ENCODE measurements around the gene ACADS. TPM values are rescaled to one million over a fixed set of nuclear protein-coding genes. Genes with fewer than 3 reads are reported as not detected.
A peak's percentile ranks its signal among the peaks of the same experiment; 100 is the strongest.

ACADS gene
- total and polyA plus RNA-seq, 2 of the 8 experiments (the other 6 are each of a cell fraction or from before 2014, with no cell fraction given), result 4.9 to 7.5 TPM

DNA sequence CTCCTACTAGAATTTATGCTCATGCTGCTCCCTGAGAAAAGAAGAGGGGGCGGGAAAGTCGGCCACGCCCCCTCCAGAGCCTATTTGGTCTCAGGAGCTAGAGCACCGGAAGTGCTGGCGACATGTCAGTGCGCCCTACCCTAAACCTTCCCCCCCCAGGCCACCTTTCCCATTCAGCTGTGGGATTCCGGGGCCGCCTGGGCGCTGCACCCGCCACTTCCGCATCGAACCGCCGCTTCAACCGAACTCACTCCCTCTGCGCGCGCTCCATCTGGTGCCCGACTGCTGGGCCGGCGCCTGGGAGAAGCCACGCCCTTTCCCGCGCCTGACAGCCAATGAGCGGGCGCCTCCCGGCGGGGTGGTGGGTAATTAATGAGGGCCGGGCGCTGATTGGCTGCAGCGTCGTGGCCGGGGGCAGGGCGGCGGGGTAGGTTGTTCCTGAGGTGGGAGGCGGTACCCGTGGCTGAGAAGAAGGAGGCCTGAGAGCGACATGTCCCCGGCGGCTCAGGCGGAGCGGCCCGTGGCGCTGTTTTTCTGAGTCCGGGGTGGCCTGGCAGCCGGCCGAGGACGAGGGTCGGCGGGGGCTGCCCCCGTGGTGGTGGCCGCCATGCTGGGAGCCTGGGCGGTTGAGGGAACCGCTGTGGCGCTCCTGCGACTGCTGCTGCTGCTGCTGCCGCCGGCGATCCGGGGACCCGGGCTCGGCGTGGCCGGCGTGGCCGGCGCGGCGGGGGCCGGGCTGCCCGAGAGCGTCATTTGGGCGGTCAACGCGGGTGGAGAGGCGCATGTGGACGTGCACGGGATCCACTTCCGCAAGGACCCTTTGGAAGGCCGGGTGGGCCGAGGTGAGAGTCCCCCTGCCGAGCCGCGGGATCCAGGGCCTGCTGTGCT lies 38.7 kb upstream of the ACADS start, which contains the start of gene MLEC (continued):
- TF ChIP-seq NRF1 (IDR thresholded peaks at IDR 0.05; ENCODE audit: low read depth, low read length) (no peak), JUND (IDR thresholded peaks at IDR 0.05; ENCODE audit: low read length) (0 out of 2 replicates have a peak, but pooled peaks have one; percentile 7), KDM5A (IDR thresholded peaks at IDR 0.05; ENCODE audit: low read length) (no peak; the same call in 1 of the 2 replicates), CEBPB (IDR thresholded peaks at IDR 0.05; ENCODE audit: low read depth, low read length) (no peak), POU5F1 (IDR thresholded peaks at IDR 0.05; ENCODE audit: low read depth, low read length) (no peak), CHD1 (IDR thresholded peaks at IDR 0.05; ENCODE audit: low read depth, low read length) (no peak), CBX5 (IDR thresholded peaks at IDR 0.05; ENCODE audit: low read depth, low read length) (no peak), SIRT6 (IDR thresholded peaks at IDR 0.05; ENCODE audit: low read length) (no peak), POLR2A (IDR thresholded peaks at IDR 0.05; ENCODE audit: control extremely low read depth in 1 of 2, low read depth in 2 of 2, low read length in 2 of 2) (peak; percentile 11 to 55; a peak in 1 of 3 replicates), GABPA (IDR thresholded peaks at IDR 0.05; ENCODE audit: borderline replicate concordance, insufficient read depth, low read length) (peak; percentile 93), BCL11A (IDR thresholded peaks at IDR 0.05; ENCODE audit: low read depth in 2 of 2, low read length in 2 of 2) (no peak), JUN (IDR thresholded peaks at IDR 0.05; ENCODE audit: low read depth, low read length) (0 out of 2 replicates have a peak, but pooled peaks have one; percentile 59), SAP30 (IDR thresholded peaks at IDR 0.05; ENCODE audit: insufficient read depth, insufficient replicate concordance, low read length) (no peak), MAFK (IDR thresholded peaks at IDR 0.05; ENCODE audit: low read depth, low read length) (no peak), BACH1 (IDR thresholded peaks at IDR 0.05; ENCODE audit: low read length) (no peak), FOSL1 (IDR thresholded peaks at IDR 0.05; ENCODE audit: insufficient read depth, low read depth, low read length) (no peak), TEAD4 (IDR thresholded peaks at IDR 0.05; ENCODE audit: low read depth, low read length) (peak; percentile 49; the same call in 1 of the 2 replicates), SIN3A (conservative IDR thresholded peaks at IDR 0.05 in 1 of 2, IDR thresholded peaks at IDR 0.05 in 1 of 2; ENCODE audit: low read depth in 1 of 2, low read length in 2 of 2) (peak; percentile 78 to 93; a peak in 3 of 4 replicates), SP2 (IDR thresholded peaks at IDR 0.05; ENCODE audit: low read length) (no peak), TCF12 (IDR thresholded peaks at IDR 0.05; ENCODE audit: low read depth, low read length) (no peak), RXRA (IDR thresholded peaks at IDR 0.05; ENCODE audit: insufficient read depth, low read depth, low read length) (no peak), SIX5 (IDR thresholded peaks at IDR 0.05; ENCODE audit: low read depth, low read length) (no peak), SP4 (IDR thresholded peaks at IDR 0.05; ENCODE audit: low read length) (no peak; the same call in 1 of the 2 replicates)
- TF ChIP-seq, protein P1, sequence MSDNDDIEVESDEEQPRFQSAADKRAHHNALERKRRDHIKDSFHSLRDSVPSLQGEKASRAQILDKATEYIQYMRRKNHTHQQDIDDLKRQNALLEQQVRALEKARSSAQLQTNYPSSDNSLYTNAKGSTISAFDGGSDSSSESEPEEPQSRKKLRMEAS (IDR thresholded peaks at IDR 0.05), result peak; percentile 70
